Natural killer cell treated with Interleukin-12 subunit alpha and Interleukin-12 subunit beta and Interleukin-15 and Interleukin-18, amount 100 ng/mL, for 72 hours (primary cell): ENCODE results near the gene AKAP9. TPM values are rescaled to one million over a fixed set of nuclear protein-coding genes. Genes with fewer than 3 reads are reported as not detected.
"Not testable (repeated sequence)": the region's sequence is repeated elsewhere in the genome, so short reads cannot be mapped to it uniquely, and the experiment has no call there.

Source experiments
- ATAC-seq, 2 donors: fragments of 150-1000 bp; cut with Tn5 transposase in 1 of 2; sonication (Bioruptor Pico), chemical (Tn5 transposase) in 1 of 2; 2 replicates each; pipeline ENCODE4 v1.10.0; 2021
- DNase-seq: peaks from one replicate; pipeline ENCODE4 v3.0.0; 2022; ENCODE audit warnings: low spot score
- H3K27ac Mint-ChIP-seq, 2 donors: 1 replicate in 1 of 2; 2 replicates in 1 of 2; pipeline ENCODE4 v1.8.0; 2022; ENCODE audit warnings: mixed read lengths in 2 of 2, mild to moderate bottlenecking in 1 of 2, moderate library complexity in 1 of 2
- H3K27me3 Mint-ChIP-seq, 2 donors: 1 replicate in 1 of 2; 2 replicates in 1 of 2; pipeline ENCODE4 v1.8.0; 2022; ENCODE audit warnings: mixed read lengths in 2 of 2
- H3K36me3 Mint-ChIP-seq: one replicate; pipeline ENCODE4 v1.8.0; 2022; ENCODE audit warnings: mixed read lengths
- H3K4me1 Mint-ChIP-seq, 2 donors: 1 replicate in 1 of 2; 2 replicates in 1 of 2; pipeline ENCODE4 v1.8.0; 2022; ENCODE audit warnings: low read depth in 2 of 2, mixed read lengths in 2 of 2, mild to moderate bottlenecking in 1 of 2
- H3K4me3 Mint-ChIP-seq: one replicate; pipeline ENCODE4 v1.8.0; 2022; ENCODE audit warnings: mixed read lengths
- H3K9me3 Mint-ChIP-seq: 2 replicates; pipeline ENCODE4 v1.8.0; 2022; ENCODE audit warnings: mixed read lengths
- total RNA-seq, 2 donors: library from RNA; stranded (reverse); gene quantifications; one replicate each; pipeline ENCODE4 v1.2.3, GENCODE V29; 2022

AKAP9 gene
- total RNA-seq, 2 donors from 2014 or later: 39.1 to 51.9 TPM

- DNase-seq: no peak
- no peak overlapping the region for H3K27ac Mint-ChIP-seq
- H3K27me3 Mint-ChIP-seq: peaks cover 16 to 21% of the 10 kb centered on the region in 2 donors
- H3K4me3 Mint-ChIP-seq: no peak overlapping the region
- H3K36me3 Mint-ChIP-seq: no peaks in the 10 kb centered on the region
- ATAC-seq: no peak
- no peaks in the 10 kb centered on the region for H3K9me3 Mint-ChIP-seq
- no peaks in the 10 kb centered on the region for H3K4me1 Mint-ChIP-seq
These were observed 22.3 kb upstream of the AKAP9 start for GRCh38 chr7:91918356-91918755.

- peaks cover 2% of the 10 kb centered on the region for H3K9me3 Mint-ChIP-seq
- no peak overlapping the region for H3K27ac Mint-ChIP-seq
- H3K27me3 Mint-ChIP-seq: peaks cover 38 to 45% of the 10 kb centered on the region in 2 donors
- ATAC-seq (no peak), DNase-seq (no peak)
- H3K4me1 Mint-ChIP-seq: no peaks in the 10 kb centered on the region
- no peaks in the 10 kb centered on the region for H3K36me3 Mint-ChIP-seq
- no peak overlapping the region for H3K4me3 Mint-ChIP-seq
These were observed 17.8 kb upstream of the AKAP9 start for GRCh38 chr7:91922857-91923256.

GRCh38 chr7:91927912-91928311 lies 12.8 kb upstream of the AKAP9 start:
- peaks cover 2% of the 10 kb centered on the region for H3K9me3 Mint-ChIP-seq

GRCh38 chr7:91929463-91929862 lies 11.2 kb upstream of the AKAP9 start:
- ATAC-seq: no peak
- Mint-ChIP-seq H3K27ac (no peak overlapping the region), H3K27me3 (peaks cover 32 to 37% of the 10 kb centered on the region in 2 donors), H3K36me3 (no peaks in the 10 kb centered on the region), H3K4me3 (no peak overlapping the region), H3K9me3 (peaks cover 2% of the 10 kb centered on the region), H3K4me1 (peaks cover 0 to 4% of the 10 kb centered on the region in 2 donors)
- no peak for DNase-seq

More at GRCh38 chr7:91927912-91928311, 12.8 kb upstream of the AKAP9 start:
- ATAC-seq (no peak), DNase-seq (no peak)
- H3K4me3 Mint-ChIP-seq: no peak overlapping the region
- peaks cover 0 to 4% of the 10 kb centered on the region in 2 donors for H3K4me1 Mint-ChIP-seq
- peaks cover 37 to 46% of the 10 kb centered on the region in 2 donors for H3K27me3 Mint-ChIP-seq
- H3K36me3 Mint-ChIP-seq: no peaks in the 10 kb centered on the region
- no peak overlapping the region for H3K27ac Mint-ChIP-seq

- H3K9me3 Mint-ChIP-seq: no peaks in the 10 kb centered on the region
- H3K27me3 Mint-ChIP-seq: peaks cover 0 to 10% of the 10 kb centered on the region in 2 donors
- H3K4me3 Mint-ChIP-seq: peak overlapping the region; percentile 94
- ATAC-seq (peak; percentile 1 to 32), DNase-seq (no peak)
- peak overlapping the region; percentile 79 to 88 for H3K27ac Mint-ChIP-seq
- peaks cover 24% of the 10 kb centered on the region in 2 donors for H3K4me1 Mint-ChIP-seq
- peaks cover 5% of the 10 kb centered on the region for H3K36me3 Mint-ChIP-seq
These were observed 491 bp upstream of the AKAP9 start for GRCh38 chr7:91940171-91940570.

- ATAC-seq: peak in 1 of 2 donors; percentile 43
- DNase-seq: no peak
These were observed 788 bp downstream of the AKAP9 start for GRCh38 chr7:91941450-91941849.

GRCh38 chr7:91942312-91942711 lies 1.6 kb downstream of the AKAP9 start:
- ATAC-seq: no peak
- Mint-ChIP-seq H3K4me1 (peaks cover 28 to 30% of the 10 kb centered on the region in 2 donors), H3K4me3 (peak overlapping the region; percentile 94), H3K9me3 (no peaks in the 10 kb centered on the region), H3K27ac (peak overlapping the region; percentile 79 to 88), H3K36me3 (peaks cover 5% of the 10 kb centered on the region), H3K27me3 (peaks cover 0 to 5% of the 10 kb centered on the region in 2 donors)
- DNase-seq: no peak

More at GRCh38 chr7:91941450-91941849, 788 bp downstream of the AKAP9 start:
- H3K4me1 Mint-ChIP-seq: peaks cover 27% of the 10 kb centered on the region in 2 donors
- H3K4me3 Mint-ChIP-seq: peak overlapping the region; percentile 94
- H3K9me3 Mint-ChIP-seq: no peaks in the 10 kb centered on the region
- peaks cover 5% of the 10 kb centered on the region for H3K36me3 Mint-ChIP-seq
- peaks cover 0 to 8% of the 10 kb centered on the region in 2 donors for H3K27me3 Mint-ChIP-seq
- peak overlapping the region; percentile 79 to 88 for H3K27ac Mint-ChIP-seq

GRCh38 chr7:91944970-91945369 lies 4.3 kb downstream of the AKAP9 start:
- H3K4me1 Mint-ChIP-seq: peaks cover 26 to 38% of the 10 kb centered on the region in 2 donors
- not testable (repeated sequence) for H3K9me3 Mint-ChIP-seq, ATAC-seq, H3K36me3 Mint-ChIP-seq, H3K27ac Mint-ChIP-seq, DNase-seq, H3K27me3 Mint-ChIP-seq, H3K4me3 Mint-ChIP-seq

GRCh38 chr7:91945476-91945875 lies 4.8 kb downstream of the AKAP9 start:
- DNase-seq (no peak), ATAC-seq (no peak)
- no peaks in the 10 kb centered on the region for H3K27me3 Mint-ChIP-seq
- no peaks in the 10 kb centered on the region for H3K9me3 Mint-ChIP-seq
- H3K27ac Mint-ChIP-seq: no peak overlapping the region
- peaks cover 27 to 34% of the 10 kb centered on the region in 2 donors for H3K4me1 Mint-ChIP-seq
- no peak overlapping the region for H3K4me3 Mint-ChIP-seq
- peaks cover 5% of the 10 kb centered on the region for H3K36me3 Mint-ChIP-seq

- Mint-ChIP-seq H3K4me1 (peaks cover 24 to 29% of the 10 kb centered on the region in 2 donors), H3K4me3 (no peak overlapping the region), H3K27me3 (no peaks in the 10 kb centered on the region), H3K27ac (no peak overlapping the region), H3K9me3 (no peaks in the 10 kb centered on the region), H3K36me3 (peaks cover under 1% of the 10 kb centered on the region)
- ATAC-seq: no peak
- no peak for DNase-seq
These were observed 5.9 kb downstream of the AKAP9 start for GRCh38 chr7:91946549-91946948.

- Mint-ChIP-seq H3K27me3 (no peaks in the 10 kb centered on the region), H3K27ac (no peak overlapping the region), H3K36me3 (no peaks in the 10 kb centered on the region), H3K4me3 (no peak overlapping the region), H3K4me1 (peaks cover 28 to 40% of the 10 kb centered on the region in 2 donors), H3K9me3 (no peaks in the 10 kb centered on the region)
- DNase-seq: no peak
- ATAC-seq: no peak
These were observed 7.3 kb downstream of the AKAP9 start for GRCh38 chr7:91947948-91948347.

GRCh38 chr7:91949221-91950009 lies 8.8 kb downstream of the AKAP9 start:
- H3K9me3 Mint-ChIP-seq: no peaks in the 10 kb centered on the region
- peak in 1 of 2 donors; percentile 66 for ATAC-seq
- no peaks in the 10 kb centered on the region for H3K36me3 Mint-ChIP-seq

GRCh38 chr7:91953618-91954017 lies 13.0 kb downstream of the AKAP9 start:
- DNase-seq: no peak
- Mint-ChIP-seq H3K27ac (no peak overlapping the region), H3K4me1 (peaks cover 22 to 25% of the 10 kb centered on the region in 2 donors), H3K27me3 (no peaks in the 10 kb centered on the region), H3K36me3 (no peaks in the 10 kb centered on the region), H3K9me3 (no peaks in the 10 kb centered on the region), H3K4me3 (no peak overlapping the region)
- no peak for ATAC-seq

More at GRCh38 chr7:91949221-91950009, 8.8 kb downstream of the AKAP9 start:
- Mint-ChIP-seq H3K4me1 (peaks cover 30 to 42% of the 10 kb centered on the region in 2 donors), H3K4me3 (no peak overlapping the region), H3K27ac (no peak overlapping the region), H3K27me3 (no peaks in the 10 kb centered on the region)
- DNase-seq: no peak

- not testable (repeated sequence) for DNase-seq, H3K4me3 Mint-ChIP-seq, ATAC-seq, H3K27me3 Mint-ChIP-seq, H3K36me3 Mint-ChIP-seq, H3K9me3 Mint-ChIP-seq, H3K27ac Mint-ChIP-seq
- peaks cover 18 to 22% of the 10 kb centered on the region in 2 donors for H3K4me1 Mint-ChIP-seq
These were observed 15.8 kb downstream of the AKAP9 start for GRCh38 chr7:91956464-91956863.
